H9 (cell line): ENCODE data around the gene DHRS2. TPM values are rescaled to one million over a fixed set of nuclear protein-coding genes. Genes with fewer than 3 reads are reported as not detected.
"Not testable (repeated sequence)": the region's sequence is repeated elsewhere in the genome, so short reads cannot be mapped to it uniquely, and the experiment has no call there.

Experiments
- DNase-seq: peaks from one replicate; pipeline ENCODE4 v3.0.0-alpha.2; 2017
- H2AFZ ChIP-seq: one replicate; pipeline ENCODE4 v1.6.1; 2013; ENCODE audit warnings: mild to moderate bottlenecking, low read length, control low read depth, moderate library complexity
- H2AK5ac ChIP-seq: 2 replicates; pipeline ENCODE4 v1.6.1; 2013; ENCODE audit warnings: low read length, control low read depth, mixed read lengths; ENCODE audit not compliant: insufficient read length
- H2BK120ac ChIP-seq: one replicate; pipeline ENCODE4 v1.6.1; 2013; ENCODE audit warnings: low read depth, mild to moderate bottlenecking, low read length, control low read depth, inconsistent platforms; ENCODE audit not compliant: poor library complexity, severe bottlenecking
- H2BK12ac ChIP-seq: 2 replicates; pipeline ENCODE4 v1.6.1; 2013; ENCODE audit warnings: low read length, control low read depth, mixed read lengths, low read depth; ENCODE audit not compliant: insufficient read length
- H2BK15ac ChIP-seq: 2 replicates; pipeline ENCODE4 v1.6.1; 2013; ENCODE audit warnings: low read depth, low read length, control low read depth
- H2BK20ac ChIP-seq: one replicate; pipeline ENCODE4 v1.6.1; 2013; ENCODE audit warnings: low read depth, mild to moderate bottlenecking, low read length, control low read depth, inconsistent platforms; ENCODE audit not compliant: poor library complexity, severe bottlenecking
- H2BK5ac ChIP-seq: 2 replicates; pipeline ENCODE4 v1.6.1; 2013; ENCODE audit warnings: low read length, control low read depth, mixed read lengths; ENCODE audit not compliant: insufficient read length
- H3K14ac ChIP-seq: 2 replicates; pipeline ENCODE4 v1.6.1; 2013; ENCODE audit warnings: low read length, control low read depth; ENCODE audit not compliant: insufficient read depth
- H3K18ac ChIP-seq: 2 replicates; pipeline ENCODE4 v1.6.1; 2013; ENCODE audit warnings: low read depth, mild to moderate bottlenecking, mixed read lengths, low read length, control low read depth; ENCODE audit not compliant: insufficient read length
- H3K23ac ChIP-seq: 2 replicates; pipeline ENCODE4 v1.6.1; 2013; ENCODE audit warnings: low read length, control low read depth, mixed read lengths, low read depth; ENCODE audit not compliant: insufficient read length
- H3K23me2 ChIP-seq: 2 replicates; pipeline ENCODE4 v1.6.1; 2013; ENCODE audit warnings: low read depth, mild to moderate bottlenecking, mixed read lengths, low read length, control low read depth; ENCODE audit not compliant: insufficient read length, poor library complexity, severe bottlenecking
- H3K27ac ChIP-seq: 2 replicates; pipeline ENCODE4 v1.5.1; 2013; ENCODE audit warnings: low read length, control low read depth, mixed read lengths, low read depth; ENCODE audit not compliant: insufficient read length
- H3K27me3 ChIP-seq: 2 replicates; pipeline ENCODE4 v1.6.1; 2013; ENCODE audit warnings: low read length, control low read depth, inconsistent platforms; ENCODE audit not compliant: insufficient read depth
- H3K4ac ChIP-seq: 2 replicates; pipeline ENCODE4 v1.6.1; 2013; ENCODE audit warnings: low read depth, mild to moderate bottlenecking, control low read depth, inconsistent platforms, low read length, moderate library complexity
- H3K4me1 ChIP-seq: 2 replicates; pipeline ENCODE4 v1.6.1; 2013; ENCODE audit warnings: low read length, control low read depth, inconsistent platforms; ENCODE audit not compliant: insufficient read depth
- H3K4me2 ChIP-seq: 2 replicates; pipeline ENCODE4 v1.6.1; 2013; ENCODE audit warnings: low read length, control low read depth, mixed read lengths; ENCODE audit not compliant: insufficient read length, insufficient read depth
- H3K56ac ChIP-seq: 2 replicates; pipeline ENCODE4 v1.6.1; 2013; ENCODE audit warnings: low read depth, mild to moderate bottlenecking, mixed read lengths, low read length, control low read depth; ENCODE audit not compliant: insufficient read length
- H3K79me1 ChIP-seq: 2 replicates; pipeline ENCODE4 v1.6.1; 2013; ENCODE audit warnings: low read depth, mild to moderate bottlenecking, moderate library complexity, low read length, control low read depth, inconsistent platforms; ENCODE audit not compliant: insufficient read depth, poor library complexity, severe bottlenecking
- H3K79me2 ChIP-seq: 2 replicates; pipeline ENCODE4 v1.6.1; 2013; ENCODE audit warnings: low read length, control low read depth, inconsistent platforms; ENCODE audit not compliant: insufficient read depth
- H3K9ac ChIP-seq: 2 replicates; pipeline ENCODE4 v1.6.1; 2013; ENCODE audit warnings: low read length, control low read depth, mixed read lengths; ENCODE audit not compliant: insufficient read length; ENCODE audit errors: extremely low read depth
- H3K9me3 ChIP-seq: one replicate; pipeline ENCODE4 v1.6.1; 2013; ENCODE audit warnings: low read depth, low read length, inconsistent platforms; ENCODE audit not compliant: control insufficient read depth
- H3T11ph ChIP-seq: one replicate; pipeline ENCODE4 v1.6.1; 2013; ENCODE audit warnings: mild to moderate bottlenecking, low read length, control low read depth, inconsistent platforms
- H4K20me1 ChIP-seq: one replicate; pipeline ENCODE4 v1.6.1; 2013; ENCODE audit not compliant: control insufficient read depth, insufficient read length, insufficient read depth
- H4K5ac ChIP-seq: 2 replicates; pipeline ENCODE4 v1.6.1; 2013; ENCODE audit warnings: low read depth, mild to moderate bottlenecking, mixed read lengths, low read length, control low read depth; ENCODE audit not compliant: insufficient read length
- H4K8ac ChIP-seq: replicated peaks from 2 replicates; pipeline ENCODE4 v1.6.1; 2013; ENCODE audit warnings: low read length, control low read depth, mixed read lengths, low read depth; ENCODE audit not compliant: insufficient read length
- H4K91ac ChIP-seq: 2 replicates; pipeline ENCODE4 v1.6.1; 2013; ENCODE audit warnings: low read depth, mild to moderate bottlenecking, moderate library complexity, mixed read lengths, low read length, control low read depth; ENCODE audit not compliant: insufficient read length
- H3K27ac Mint-ChIP-seq, 3 experiments: 2 replicates in 2 of 3; 3 replicates in 1 of 3; pipeline ENCODE4 v1.8.0; 2020 to 2021; ENCODE audit warnings: mixed read lengths in 3 of 3, mild to moderate bottlenecking in 1 of 3, moderate library complexity in 1 of 3
- H3K27me3 Mint-ChIP-seq: 2 replicates; pipeline ENCODE4 v1.8.0; 2021; ENCODE audit warnings: low read depth, mild to moderate bottlenecking, moderate library complexity, mixed read lengths
- H3K36me3 Mint-ChIP-seq, 3 experiments: 2 replicates in 2 of 3; 3 replicates in 1 of 3; pipeline ENCODE4 v1.8.0; 2020 to 2021; ENCODE audit warnings: low read depth in 3 of 3, mixed read lengths in 3 of 3; ENCODE audit not compliant: insufficient read depth in 1 of 3
- H3K4me1 Mint-ChIP-seq, 2 experiments: 2 replicates each; pipeline ENCODE4 v1.8.0; 2020; ENCODE audit warnings: mixed read lengths in 2 of 2
- H3K4me3 Mint-ChIP-seq, 2 experiments: 2 replicates in 1 of 2; 3 replicates in 1 of 2; pipeline ENCODE4 v1.8.0; 2020 to 2021; ENCODE audit warnings: mild to moderate bottlenecking in 2 of 2, mixed read lengths in 2 of 2, moderate library complexity in 1 of 2
- H3K9me3 Mint-ChIP-seq, 2 experiments: 2 replicates in 1 of 2; 3 replicates in 1 of 2; pipeline ENCODE4 v1.8.0; 2020; ENCODE audit warnings: mild to moderate bottlenecking in 2 of 2, mixed read lengths in 2 of 2, moderate library complexity in 1 of 2
- CTCF ChIP-seq: fragments of 200-600 bp; sonication (generic); conservative IDR thresholded peaks from 3 replicates; pipeline ENCODE4 v1.8.0; 2021; ENCODE audit warnings: antibody characterized with exemption, mild to moderate bottlenecking
- WGBS: extraction: QIAGEN DNeasy Blood & Tissue Kit; methylation state at CpG from one replicate; pipeline ENCODE4 v1.1.7; 2013; ENCODE audit warnings: missing lambda C conversion rate, low lambda C conversion rate, mixed read lengths; ENCODE audit not compliant: insufficient read length; ENCODE audit errors: extremely low coverage; 5-methylcytosine and 5-hydroxymethylcytosine counted together
- total RNA-seq: library from RNA; stranded (reverse); gene quantifications from 2 replicates; pipeline ENCODE4 v1.2.1, GENCODE V29; 2021

Gene DHRS2
- total RNA-seq, 1 experiment from 2014 or later: 0.66 TPM

- Histone ChIP-seq H3K9me3 (no peaks in the 10 kb centered on the region), H2BK5ac (no peak overlapping the region), H3K14ac (no peak overlapping the region), H3K79me1 (no peaks in the 10 kb centered on the region), H2BK20ac (no peak overlapping the region), H2AFZ (no peak overlapping the region), H4K20me1 (no peaks in the 10 kb centered on the region), H3K9ac (no peak overlapping the region), H2BK120ac (no peak overlapping the region), H3K79me2 (no peaks in the 10 kb centered on the region), H2AK5ac (no peak overlapping the region), H3K27ac (no peak overlapping the region), H2BK15ac (no peak overlapping the region), H4K8ac (no peak overlapping the region), H3K23ac (no peak overlapping the region), H2BK12ac (no peak overlapping the region), H3K4me1 (0 out of 2 replicates have a peak, but pooled peaks cover 2% of the 10 kb centered on the region), H3K56ac (no peak overlapping the region), H3K4ac (no peak overlapping the region), H3K18ac (no peak overlapping the region), H3K23me2 (no peaks in the 10 kb centered on the region), H3K27me3 (no peaks in the 10 kb centered on the region), H3K4me2 (no peak overlapping the region), H3T11ph (no peak overlapping the region), H4K5ac (no peak overlapping the region), H4K91ac (no peak overlapping the region)
- Mint-ChIP-seq H3K9me3 (peaks cover 7 to 29% of the 10 kb centered on the region in 2 experiments; a peak in 4 of 5 replicates), H3K4me1 (peaks cover 11 to 21% of the 10 kb centered on the region in 2 experiments), H3K27me3 (peaks cover 7% of the 10 kb centered on the region), H3K27ac (no peak overlapping the region; a peak in 1 of 7 replicates), H3K4me3 (no peak overlapping the region), H3K36me3 (peaks cover 0 to 4% (median 0%) of the 10 kb centered on the region in 3 experiments; a peak in 3 of 7 replicates)
- peak; percentile 52 for DNase-seq
- no CpG with 5 or more reads among the region's 4 CpGs for WGBS
- TF ChIP-seq CTCF: peak; percentile 28; the same call in 1 of the 3 replicates
Measured at GRCh38 chr14:23633160-23633701, 2.9 kb upstream of the DHRS2 start.

- H3K23ac ChIP-seq, H4K8ac ChIP-seq, H2AK5ac ChIP-seq, H2BK15ac ChIP-seq, H4K20me1 ChIP-seq, H4K91ac ChIP-seq, H3K36me3 Mint-ChIP-seq, H2AFZ ChIP-seq, H3K4ac ChIP-seq, H3K18ac ChIP-seq, H3K9ac ChIP-seq, H3K56ac ChIP-seq, H3K14ac ChIP-seq, H3K9me3 ChIP-seq, H2BK5ac ChIP-seq, H3K4me3 Mint-ChIP-seq, H3K27ac ChIP-seq, H3K79me1 ChIP-seq, H3K27me3 Mint-ChIP-seq, H4K5ac ChIP-seq, DNase-seq, H3T11ph ChIP-seq, H2BK12ac ChIP-seq, H3K79me2 ChIP-seq, H3K4me1 ChIP-seq, H3K4me2 ChIP-seq, H3K27me3 ChIP-seq, H2BK120ac ChIP-seq, H3K27ac Mint-ChIP-seq, H2BK20ac ChIP-seq, H3K23me2 ChIP-seq: not testable (repeated sequence)
- Mint-ChIP-seq H3K9me3 (peaks cover 7 to 32% of the 10 kb centered on the region in 2 experiments; a peak in 4 of 5 replicates), H3K4me1 (peaks cover 11 to 21% of the 10 kb centered on the region in 2 experiments)
- no CpG with 5 or more reads among the region's 5 CpGs for WGBS
Measured at GRCh38 chr14:23634698-23635412, 1.3 kb upstream of the DHRS2 start.
